ENCODE data around the gene TPPP2. TPM values are rescaled to one million over a fixed set of nuclear protein-coding genes. Genes with fewer than 3 reads are reported as not detected.

TPPP2 gene
- total and polyA plus RNA-seq, 10 of the 15 experiments (the other 5 are each of a cell fraction or from before 2014, with no cell fraction given), result not detected

DNA sequence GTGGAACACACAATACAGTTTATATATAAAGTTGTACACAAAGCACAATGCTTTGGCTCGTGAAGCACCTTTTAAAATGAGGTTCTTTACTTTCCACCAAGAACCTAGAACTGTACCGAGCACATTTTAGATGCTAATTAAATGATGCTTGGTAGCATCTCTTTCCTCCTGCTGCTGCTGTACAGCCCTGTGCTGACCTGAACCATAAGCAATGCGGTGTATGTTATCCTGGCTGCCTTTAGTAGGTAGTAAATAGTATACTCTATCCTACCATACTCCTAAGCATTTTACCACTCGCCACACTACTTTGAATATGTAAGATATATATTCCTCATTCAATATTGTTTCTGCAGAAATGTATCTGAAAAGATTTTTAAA lies 24.7 kb downstream of the TPPP2 start:
- Histone ChIP-seq H3K4me3 (no peak overlapping the region), H3K9ac (ENCODE audit: control insufficient read depth, insufficient read depth, low read length) (no peak overlapping the region), H2AFZ (ENCODE audit: control insufficient read depth, low read depth, low read length) (no peak overlapping the region), H3K27ac (ENCODE audit: control insufficient read depth, insufficient read depth) (no peak overlapping the region), H4K20me1 (ENCODE audit: control insufficient read depth, insufficient read depth) (no peaks in the 10 kb centered on the region), H3K79me2 (ENCODE audit: control insufficient read depth, insufficient read depth, low read length) (no peaks in the 10 kb centered on the region), H3K36me3 (ENCODE audit: control insufficient read depth in 2 of 2, insufficient read depth in 2 of 2, low read length in 1 of 2) (no peaks in the 10 kb centered on the region), H3K4me1 (ENCODE audit: control insufficient read depth, insufficient read depth, low read length) (no peaks in the 10 kb centered on the region), H3K27me3 (replicated peaks in 1 of 2; ENCODE audit: control insufficient read depth in 2 of 2, insufficient read depth in 2 of 2, low read length in 1 of 2) (no peaks in the 10 kb centered on the region), H3K4me2 (ENCODE audit: control insufficient read depth, insufficient read depth) (no peak overlapping the region), H3K9me3 (replicated peaks; ENCODE audit: control insufficient read depth, insufficient read depth, low read length) (no peaks in the 10 kb centered on the region)
- RAD21 ChIA-PET (ENCODE audit: unreplicated experiment), result no interaction called here
- intact Hi-C loops (cut with micrococcal nuclease; ENCODE audit: unreplicated experiment), result no loop called here
- no peak for ATAC-seq
- POLR2A ChIA-PET, result no interaction called here
- WGBS (ENCODE audit: insufficient coverage, insufficient replicate concordance, low lambda C conversion rate, missing lambda C conversion rate), result 48% methylated on average over 4 of the region's 4 CpGs
- CTCF ChIA-PET, result no interaction called here
- FAIRE-seq, result no peak
- DNase-seq (ENCODE audit: low read depth, low spot score), result no peak
- SMC1A ChIA-PET (ENCODE audit: uncharacterized antibody, unreplicated experiment), result no interaction called here
- in situ Hi-C loops (cut with MboI), result no loop called here
- TF ChIP-seq ATF2 (IDR thresholded peaks at IDR 0.05; ENCODE audit: low read length) (no peak), RB1 (IDR thresholded peaks at IDR 0.05; ENCODE audit: borderline replicate concordance) (no peak), E4F1 (IDR thresholded peaks at IDR 0.05; ENCODE audit: borderline replicate concordance, partially characterized antibody) (no peak)
- TF ChIP-seq, protein P1, sequence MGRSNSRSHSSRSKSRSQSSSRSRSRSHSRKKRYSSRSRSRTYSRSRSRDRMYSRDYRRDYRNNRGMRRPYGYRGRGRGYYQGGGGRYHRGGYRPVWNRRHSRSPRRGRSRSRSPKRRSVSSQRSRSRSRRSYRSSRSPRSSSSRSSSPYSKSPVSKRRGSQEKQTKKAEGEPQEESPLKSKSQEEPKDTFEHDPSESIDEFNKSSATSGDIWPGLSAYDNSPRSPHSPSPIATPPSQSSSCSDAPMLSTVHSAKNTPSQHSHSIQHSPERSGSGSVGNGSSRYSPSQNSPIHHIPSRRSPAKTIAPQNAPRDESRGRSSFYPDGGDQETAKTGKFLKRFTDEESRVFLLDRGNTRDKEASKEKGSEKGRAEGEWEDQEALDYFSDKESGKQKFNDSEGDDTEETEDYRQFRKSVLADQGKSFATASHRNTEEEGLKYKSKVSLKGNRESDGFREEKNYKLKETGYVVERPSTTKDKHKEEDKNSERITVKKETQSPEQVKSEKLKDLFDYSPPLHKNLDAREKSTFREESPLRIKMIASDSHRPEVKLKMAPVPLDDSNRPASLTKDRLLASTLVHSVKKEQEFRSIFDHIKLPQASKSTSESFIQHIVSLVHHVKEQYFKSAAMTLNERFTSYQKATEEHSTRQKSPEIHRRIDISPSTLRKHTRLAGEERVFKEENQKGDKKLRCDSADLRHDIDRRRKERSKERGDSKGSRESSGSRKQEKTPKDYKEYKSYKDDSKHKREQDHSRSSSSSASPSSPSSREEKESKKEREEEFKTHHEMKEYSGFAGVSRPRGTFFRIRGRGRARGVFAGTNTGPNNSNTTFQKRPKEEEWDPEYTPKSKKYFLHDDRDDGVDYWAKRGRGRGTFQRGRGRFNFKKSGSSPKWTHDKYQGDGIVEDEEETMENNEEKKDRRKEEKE (IDR thresholded peaks at IDR 0.05), result no peak
- BruUV-seq (replicated peaks), result no TSS peak

Measured in GM12878 (cell line).